ENCODE measurements around the gene EXOC6B. TPM values are rescaled to one million over a fixed set of nuclear protein-coding genes. Genes with fewer than 3 reads are reported as not detected.

EXOC6B gene
- total RNA-seq, 1 donor from 2014 or later = 46.1 TPM

DNA sequence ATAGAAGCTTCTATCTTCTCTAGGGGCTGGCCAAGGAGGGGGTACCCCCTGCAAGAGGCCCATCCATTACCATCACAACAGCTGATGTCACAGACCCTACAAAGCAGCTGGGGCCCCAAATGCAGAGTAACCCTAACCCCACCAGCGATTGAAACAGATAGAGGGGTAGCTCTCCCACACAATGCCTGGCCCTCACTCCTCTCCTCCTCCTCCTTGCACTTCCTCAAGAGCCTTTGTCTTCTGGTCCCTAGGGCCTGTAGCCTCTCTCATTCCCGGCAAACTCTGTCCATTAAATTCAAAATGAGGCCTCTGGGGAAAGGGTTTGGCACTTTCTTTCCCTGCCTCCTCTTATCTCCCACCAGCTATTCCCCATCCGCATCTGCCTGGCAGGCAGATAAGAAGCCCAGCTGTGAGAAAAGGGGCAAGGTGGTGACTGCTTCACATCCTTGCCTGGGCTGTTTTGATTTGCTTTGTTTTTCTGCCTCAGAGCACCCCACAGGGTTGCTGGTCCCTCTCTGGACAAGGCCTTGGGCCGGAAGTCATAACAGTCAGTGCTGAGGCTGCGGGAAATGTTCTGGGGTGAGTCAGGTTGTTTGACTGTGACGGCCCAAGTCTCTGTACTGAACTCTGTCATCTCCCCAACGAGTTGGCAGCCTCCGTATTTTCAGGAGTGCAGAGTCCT lies 652.1 kb downstream of the EXOC6B start:
- no peak overlapping the region for H3K27ac Mint-ChIP-seq
- TF ChIP-seq, protein P1, sequence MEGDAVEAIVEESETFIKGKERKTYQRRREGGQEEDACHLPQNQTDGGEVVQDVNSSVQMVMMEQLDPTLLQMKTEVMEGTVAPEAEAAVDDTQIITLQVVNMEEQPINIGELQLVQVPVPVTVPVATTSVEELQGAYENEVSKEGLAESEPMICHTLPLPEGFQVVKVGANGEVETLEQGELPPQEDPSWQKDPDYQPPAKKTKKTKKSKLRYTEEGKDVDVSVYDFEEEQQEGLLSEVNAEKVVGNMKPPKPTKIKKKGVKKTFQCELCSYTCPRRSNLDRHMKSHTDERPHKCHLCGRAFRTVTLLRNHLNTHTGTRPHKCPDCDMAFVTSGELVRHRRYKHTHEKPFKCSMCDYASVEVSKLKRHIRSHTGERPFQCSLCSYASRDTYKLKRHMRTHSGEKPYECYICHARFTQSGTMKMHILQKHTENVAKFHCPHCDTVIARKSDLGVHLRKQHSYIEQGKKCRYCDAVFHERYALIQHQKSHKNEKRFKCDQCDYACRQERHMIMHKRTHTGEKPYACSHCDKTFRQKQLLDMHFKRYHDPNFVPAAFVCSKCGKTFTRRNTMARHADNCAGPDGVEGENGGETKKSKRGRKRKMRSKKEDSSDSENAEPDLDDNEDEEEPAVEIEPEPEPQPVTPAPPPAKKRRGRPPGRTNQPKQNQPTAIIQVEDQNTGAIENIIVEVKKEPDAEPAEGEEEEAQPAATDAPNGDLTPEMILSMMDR (conservative IDR thresholded peaks at IDR 0.05) = no peak
- H3K4me3 Mint-ChIP-seq = no peak overlapping the region
- DNase-seq (ENCODE audit: extremely low spot score, unreplicated experiment) = no peak
- H3K27me3 Mint-ChIP-seq = no peaks in the 10 kb centered on the region
- H3K36me3 Mint-ChIP-seq = peaks cover 29% of the 10 kb centered on the region
- peaks cover 4% of the 10 kb centered on the region for H3K9me3 Mint-ChIP-seq
- H3K4me1 Mint-ChIP-seq (ENCODE audit: unreplicated experiment) = peaks cover 10% of the 10 kb centered on the region

DNA sequence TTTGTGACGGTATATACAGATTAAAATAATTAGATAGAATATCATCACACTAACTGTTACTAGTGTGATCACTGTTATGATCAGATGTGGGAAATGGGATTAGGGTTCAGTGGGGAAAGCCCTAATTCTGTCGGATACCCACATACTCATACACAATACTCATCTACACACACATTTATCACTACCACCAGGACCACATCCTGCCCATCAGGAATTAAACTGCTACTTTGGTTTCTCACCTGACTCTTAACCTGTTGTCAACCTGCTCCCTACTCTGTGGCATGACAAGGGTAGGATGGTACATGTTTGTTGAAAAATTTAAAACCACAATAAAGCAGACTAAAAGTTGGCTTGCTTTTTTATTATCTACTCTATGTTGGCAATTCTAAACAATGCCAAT lies 653.4 kb downstream of the EXOC6B start:
- DNase-seq (ENCODE audit: extremely low spot score, unreplicated experiment) = no peak
- Mint-ChIP-seq H3K27ac (no peak overlapping the region), H3K36me3 (peaks cover 22% of the 10 kb centered on the region), H3K9me3 (peaks cover 4% of the 10 kb centered on the region), H3K27me3 (no peaks in the 10 kb centered on the region), H3K4me3 (no peak overlapping the region), H3K4me1 (ENCODE audit: unreplicated experiment) (peaks cover 10% of the 10 kb centered on the region)
- TF ChIP-seq, protein P1 (conservative IDR thresholded peaks at IDR 0.05) = no peak

DNA sequence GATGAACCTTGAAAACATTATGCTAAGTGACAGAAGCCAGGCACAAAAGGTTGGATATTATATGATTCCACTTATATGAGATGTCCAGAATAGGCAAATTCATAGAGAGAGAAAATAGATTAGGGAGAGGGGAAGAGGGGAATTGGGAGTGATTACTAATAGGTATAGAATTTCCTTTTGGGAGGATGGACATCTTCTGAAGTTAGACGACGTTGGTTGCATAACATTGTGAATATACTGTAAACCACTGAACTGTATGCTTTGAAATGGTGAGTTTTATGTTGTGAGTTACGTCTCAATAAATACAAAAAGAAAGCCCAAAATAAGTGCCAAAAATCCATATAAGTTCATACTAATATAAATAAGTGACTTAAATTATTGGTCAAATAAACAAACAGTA lies 659.6 kb downstream of the EXOC6B start:
- H3K4me1 Mint-ChIP-seq (ENCODE audit: unreplicated experiment) = no peaks in the 10 kb centered on the region
- DNase-seq (ENCODE audit: extremely low spot score, unreplicated experiment) = no peak
- H3K27ac Mint-ChIP-seq = no peak overlapping the region
- H3K9me3 Mint-ChIP-seq = peaks cover 4% of the 10 kb centered on the region
- no peaks in the 10 kb centered on the region for H3K36me3 Mint-ChIP-seq
- no peaks in the 10 kb centered on the region for H3K27me3 Mint-ChIP-seq
- TF ChIP-seq, protein P1 (conservative IDR thresholded peaks at IDR 0.05) = no peak
- no peak overlapping the region for H3K4me3 Mint-ChIP-seq

DNA sequence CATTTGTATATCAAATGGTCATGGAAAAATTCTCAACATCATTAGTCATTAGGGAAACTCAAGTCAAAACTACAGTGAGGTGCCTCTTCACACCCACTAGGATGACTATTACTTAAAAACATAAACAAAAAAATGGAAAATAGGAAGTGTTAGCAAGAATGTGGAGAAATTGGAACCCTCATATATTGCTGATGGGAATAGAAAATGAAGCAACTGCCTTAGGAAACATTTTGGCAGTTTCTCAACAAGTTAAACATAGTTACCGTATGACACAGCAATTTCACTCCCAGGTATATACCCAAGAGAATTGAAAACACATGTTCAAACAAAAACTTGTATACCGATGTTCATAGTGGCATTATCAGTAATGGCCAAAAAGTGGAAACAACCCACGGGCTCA lies 660.0 kb downstream of the EXOC6B start:
- Mint-ChIP-seq H3K9me3 (peaks cover 4% of the 10 kb centered on the region), H3K4me1 (ENCODE audit: unreplicated experiment) (peaks cover under 1% of the 10 kb centered on the region), H3K27me3 (no peaks in the 10 kb centered on the region), H3K4me3 (no peak overlapping the region), H3K36me3 (no peaks in the 10 kb centered on the region), H3K27ac (no peak overlapping the region)
- TF ChIP-seq, protein P1 (conservative IDR thresholded peaks at IDR 0.05) = no peak
- no peak for DNase-seq (ENCODE audit: extremely low spot score, unreplicated experiment)

DNA sequence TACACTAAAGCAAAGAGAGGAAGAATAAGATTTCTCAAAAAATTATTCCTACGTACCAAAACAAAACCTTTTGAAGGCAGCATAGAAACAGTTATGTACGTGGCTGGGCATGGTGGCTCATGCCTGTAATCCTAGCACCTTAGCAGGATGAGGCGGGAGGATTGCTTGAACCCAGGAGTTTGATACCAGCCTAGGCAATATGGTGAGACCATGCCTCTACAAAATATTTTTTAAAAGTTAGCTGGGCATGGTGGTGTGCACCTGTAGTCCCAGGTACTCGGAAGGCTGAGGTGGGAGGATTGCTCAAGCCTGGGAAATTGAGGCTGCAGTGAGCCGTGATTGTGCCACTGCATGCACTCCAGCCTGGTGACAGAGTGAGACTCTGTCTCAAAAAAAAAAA lies 663.3 kb downstream of the EXOC6B start:
- H3K4me1 Mint-ChIP-seq (ENCODE audit: unreplicated experiment) = peaks cover 5% of the 10 kb centered on the region
- H3K9me3 Mint-ChIP-seq = no peaks in the 10 kb centered on the region
- H3K36me3 Mint-ChIP-seq = no peaks in the 10 kb centered on the region
- DNase-seq (ENCODE audit: extremely low spot score, unreplicated experiment) = no peak
- no peak overlapping the region for H3K4me3 Mint-ChIP-seq
- H3K27ac Mint-ChIP-seq = no peak overlapping the region
- no peaks in the 10 kb centered on the region for H3K27me3 Mint-ChIP-seq
- TF ChIP-seq, protein P1 (conservative IDR thresholded peaks at IDR 0.05) = no peak
